Suprapubic skin (tissue), 4 donors: ENCODE data around the gene CYFIP1. TPM values are rescaled to one million over a fixed set of nuclear protein-coding genes. Genes with fewer than 3 reads are reported as not detected.

Source experiments
- DNase-seq, 2 donors: peaks; one replicate each; pipeline ENCODE4 v3.0.0-alpha.2; 2019; ENCODE audit warnings: low spot score in 2 of 2
- H3K27ac ChIP-seq: fragments of 200-600 bp; sonication (generic); one replicate; pipeline ENCODE4 v1.5.1; 2019
- H3K27me3 ChIP-seq: fragments of 200-600 bp; sonication (generic); one replicate; pipeline ENCODE4 v1.5.1; 2019
- H3K36me3 ChIP-seq: fragments of 200-600 bp; sonication (generic); one replicate; pipeline ENCODE4 v1.5.1; 2019
- H3K4me1 ChIP-seq: fragments of 200-600 bp; sonication (generic); one replicate; pipeline ENCODE4 v1.5.1; 2019
- H3K4me3 ChIP-seq: fragments of 200-600 bp; sonication (generic); one replicate; pipeline ENCODE4 v1.5.1; 2019; ENCODE audit warnings: mild to moderate bottlenecking
- H3K9me3 ChIP-seq: fragments of 200-600 bp; sonication (generic); one replicate; pipeline ENCODE4 v1.5.1; 2019
- EP300 ChIP-seq: sonication (generic); formaldehyde crosslinking; IDR thresholded peaks from one replicate; pipeline ENCODE4 v1.6.1; 2017; ENCODE audit warnings: antibody characterized with exemption
- POLR2A ChIP-seq, 2 donors: fragments of 450-650 bp; IDR thresholded peaks; one replicate each; pipeline ENCODE4 v1.6.1; 2017; ENCODE audit warnings: antibody characterized with exemption in 2 of 2, mild to moderate bottlenecking in 2 of 2, moderate library complexity in 2 of 2
- POLR2AphosphoS5 ChIP-seq, 3 donors: sonication (generic); formaldehyde crosslinking; IDR thresholded peaks; one replicate each; pipeline ENCODE4 v1.6.1; 2017; ENCODE audit warnings: antibody characterized with exemption in 3 of 3
- WGBS: methylation state at CpG from one replicate; pipeline ENCODE4 v1.1.5; 2018; 5-methylcytosine and 5-hydroxymethylcytosine counted together
- total RNA-seq, 4 donors: library from RNA; depleted of rRNA; stranded (reverse); fragments of >200 nt; gene quantifications; one replicate each; pipeline ENCODE4 v1.1.0, GENCODE V29; 2016
- TF ChIP-seq, protein P1 (sequence below), 2 donors: fragments of 200-600 bp in 1 of 2; fragments of 450-650 bp in 1 of 2; sonication (generic) in 1 of 2; IDR thresholded peaks; one replicate each; pipeline ENCODE4 v1.5.1; 2016 to 2019; ENCODE audit warnings: antibody characterized with exemption in 2 of 2, mild to moderate bottlenecking in 1 of 2, moderate library complexity in 1 of 2

Gene CYFIP1
- total RNA-seq, 4 donors from 2014 or later, result 77.5 to 106 (median 99.4) TPM

DNA sequence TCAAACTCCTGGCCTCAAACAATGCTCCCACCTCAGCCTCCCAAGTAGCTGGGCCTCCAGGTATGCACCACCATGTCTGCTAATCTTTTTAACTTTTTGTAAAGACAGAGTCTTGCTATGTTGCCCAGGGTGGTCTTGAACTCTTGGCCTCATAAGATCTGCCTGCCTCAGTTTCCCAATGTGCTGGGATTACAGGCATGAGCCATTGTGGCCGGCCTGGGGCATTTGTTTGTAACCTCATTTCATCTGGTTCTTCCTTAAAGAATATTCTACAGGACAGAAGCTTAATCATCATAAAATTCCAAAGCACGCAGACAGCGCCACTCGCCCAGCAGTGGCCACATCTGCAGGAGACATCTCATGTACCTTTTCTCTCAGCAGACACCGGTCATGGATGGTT is 23.6 kb upstream of the CYFIP1 start:
- DNase-seq, result peak in 1 of 2 donors; percentile 53
- Histone ChIP-seq H3K36me3 (peaks cover 93% of the 10 kb centered on the region), H3K9me3 (no peaks in the 10 kb centered on the region), H3K4me1 (no peaks in the 10 kb centered on the region), H3K27ac (no peak overlapping the region), H3K27me3 (no peaks in the 10 kb centered on the region), H3K4me3 (no peak overlapping the region)
- 96% methylated on average over 5 of the region's 5 CpGs for WGBS
- TF ChIP-seq, protein P1, sequence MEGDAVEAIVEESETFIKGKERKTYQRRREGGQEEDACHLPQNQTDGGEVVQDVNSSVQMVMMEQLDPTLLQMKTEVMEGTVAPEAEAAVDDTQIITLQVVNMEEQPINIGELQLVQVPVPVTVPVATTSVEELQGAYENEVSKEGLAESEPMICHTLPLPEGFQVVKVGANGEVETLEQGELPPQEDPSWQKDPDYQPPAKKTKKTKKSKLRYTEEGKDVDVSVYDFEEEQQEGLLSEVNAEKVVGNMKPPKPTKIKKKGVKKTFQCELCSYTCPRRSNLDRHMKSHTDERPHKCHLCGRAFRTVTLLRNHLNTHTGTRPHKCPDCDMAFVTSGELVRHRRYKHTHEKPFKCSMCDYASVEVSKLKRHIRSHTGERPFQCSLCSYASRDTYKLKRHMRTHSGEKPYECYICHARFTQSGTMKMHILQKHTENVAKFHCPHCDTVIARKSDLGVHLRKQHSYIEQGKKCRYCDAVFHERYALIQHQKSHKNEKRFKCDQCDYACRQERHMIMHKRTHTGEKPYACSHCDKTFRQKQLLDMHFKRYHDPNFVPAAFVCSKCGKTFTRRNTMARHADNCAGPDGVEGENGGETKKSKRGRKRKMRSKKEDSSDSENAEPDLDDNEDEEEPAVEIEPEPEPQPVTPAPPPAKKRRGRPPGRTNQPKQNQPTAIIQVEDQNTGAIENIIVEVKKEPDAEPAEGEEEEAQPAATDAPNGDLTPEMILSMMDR (IDR thresholded peaks at IDR 0.05), result no peak
- TF ChIP-seq POLR2A (IDR thresholded peaks at IDR 0.05), result no peak
- no peak for TF ChIP-seq POLR2AphosphoS5 (IDR thresholded peaks at IDR 0.05)
- no peak for TF ChIP-seq EP300

DNA sequence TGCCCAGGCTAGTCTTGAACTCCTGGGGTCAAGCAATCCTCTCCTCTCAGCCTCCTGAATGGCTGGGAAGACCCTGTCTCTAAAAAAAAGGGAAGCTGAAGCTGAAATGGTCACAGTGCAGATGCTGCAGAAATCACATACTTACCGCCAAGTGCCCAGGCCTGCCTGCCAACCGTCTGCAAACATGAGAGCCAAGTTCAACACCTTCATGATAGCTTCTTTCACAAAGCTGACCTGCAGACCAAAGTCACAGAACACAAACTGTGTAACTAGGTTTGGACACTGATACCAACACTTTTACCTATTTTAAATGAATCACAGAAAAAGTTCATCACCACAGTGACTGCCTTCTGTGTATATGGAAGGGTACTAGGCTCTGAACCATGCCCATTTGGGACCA is 22.8 kb upstream of the CYFIP1 start:
- TF ChIP-seq EP300 (no peak), POLR2A (IDR thresholded peaks at IDR 0.05) (no peak), POLR2AphosphoS5 (IDR thresholded peaks at IDR 0.05) (no peak)
- TF ChIP-seq, protein P1 (IDR thresholded peaks at IDR 0.05), result no peak
- Histone ChIP-seq H3K9me3 (no peaks in the 10 kb centered on the region), H3K27ac (no peak overlapping the region), H3K36me3 (peaks cover 93% of the 10 kb centered on the region), H3K4me3 (no peak overlapping the region), H3K27me3 (no peaks in the 10 kb centered on the region), H3K4me1 (no peaks in the 10 kb centered on the region)
- DNase-seq, result peak in 1 of 2 donors; percentile 23
- 82% methylated on average over 2 of the region's 2 CpGs for WGBS

DNA sequence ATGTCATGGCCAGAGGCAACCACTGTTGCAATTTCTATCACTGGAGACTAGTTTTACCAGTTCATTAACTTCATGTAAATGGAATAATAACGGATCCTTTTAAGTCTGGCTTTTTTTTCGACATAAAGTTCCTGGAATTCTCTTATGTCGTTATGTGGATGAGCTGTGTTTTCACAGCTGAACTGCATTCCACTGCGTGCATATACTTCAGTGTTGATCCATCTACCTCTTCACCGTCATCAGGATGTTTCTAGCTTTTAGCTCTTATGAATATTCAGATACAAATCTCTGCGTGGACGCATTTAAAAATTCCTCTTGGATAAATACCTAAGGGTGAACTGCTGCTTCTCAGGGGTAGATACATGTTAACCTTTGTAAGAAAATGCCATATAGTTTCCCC is 15.6 kb upstream of the CYFIP1 start:
- Histone ChIP-seq H3K27ac (no peak overlapping the region), H3K4me1 (no peaks in the 10 kb centered on the region), H3K27me3 (no peaks in the 10 kb centered on the region), H3K9me3 (no peaks in the 10 kb centered on the region), H3K36me3 (peaks cover 53% of the 10 kb centered on the region), H3K4me3 (no peak overlapping the region)
- DNase-seq, result no peak
- TF ChIP-seq POLR2A (IDR thresholded peaks at IDR 0.05) (no peak), POLR2AphosphoS5 (IDR thresholded peaks at IDR 0.05) (no peak), EP300 (no peak)
- TF ChIP-seq, protein P1 (IDR thresholded peaks at IDR 0.05), result no peak
- 74% methylated on average over 7 of the region's 7 CpGs for WGBS

DNA sequence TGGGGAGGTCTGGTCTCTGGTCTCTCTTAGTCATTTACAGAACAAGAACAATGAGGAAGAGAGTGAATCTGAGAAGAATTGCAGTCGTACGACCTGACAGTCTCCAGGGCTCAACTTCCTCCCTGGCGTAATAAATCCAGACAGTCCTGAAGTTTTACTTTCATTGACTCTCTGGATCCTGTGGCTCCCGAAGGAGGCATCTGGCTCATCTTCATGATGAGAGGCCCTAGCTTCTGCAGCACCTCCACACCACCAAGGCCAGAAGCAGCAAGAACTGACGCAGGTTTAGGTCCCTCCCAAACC is 11.8 kb upstream of the CYFIP1 start:
- Histone ChIP-seq H3K4me3 (no peak overlapping the region), H3K4me1 (no peaks in the 10 kb centered on the region), H3K36me3 (peaks cover 23% of the 10 kb centered on the region), H3K27me3 (no peaks in the 10 kb centered on the region), H3K27ac (no peak overlapping the region), H3K9me3 (no peaks in the 10 kb centered on the region)
- TF ChIP-seq EP300 (no peak), POLR2A (IDR thresholded peaks at IDR 0.05) (no peak), POLR2AphosphoS5 (IDR thresholded peaks at IDR 0.05) (no peak)
- TF ChIP-seq, protein P1 (IDR thresholded peaks at IDR 0.05), result no peak
- peak in 1 of 2 donors; percentile 40 for DNase-seq
- WGBS, result 63% methylated on average over 5 of the region's 5 CpGs

DNA sequence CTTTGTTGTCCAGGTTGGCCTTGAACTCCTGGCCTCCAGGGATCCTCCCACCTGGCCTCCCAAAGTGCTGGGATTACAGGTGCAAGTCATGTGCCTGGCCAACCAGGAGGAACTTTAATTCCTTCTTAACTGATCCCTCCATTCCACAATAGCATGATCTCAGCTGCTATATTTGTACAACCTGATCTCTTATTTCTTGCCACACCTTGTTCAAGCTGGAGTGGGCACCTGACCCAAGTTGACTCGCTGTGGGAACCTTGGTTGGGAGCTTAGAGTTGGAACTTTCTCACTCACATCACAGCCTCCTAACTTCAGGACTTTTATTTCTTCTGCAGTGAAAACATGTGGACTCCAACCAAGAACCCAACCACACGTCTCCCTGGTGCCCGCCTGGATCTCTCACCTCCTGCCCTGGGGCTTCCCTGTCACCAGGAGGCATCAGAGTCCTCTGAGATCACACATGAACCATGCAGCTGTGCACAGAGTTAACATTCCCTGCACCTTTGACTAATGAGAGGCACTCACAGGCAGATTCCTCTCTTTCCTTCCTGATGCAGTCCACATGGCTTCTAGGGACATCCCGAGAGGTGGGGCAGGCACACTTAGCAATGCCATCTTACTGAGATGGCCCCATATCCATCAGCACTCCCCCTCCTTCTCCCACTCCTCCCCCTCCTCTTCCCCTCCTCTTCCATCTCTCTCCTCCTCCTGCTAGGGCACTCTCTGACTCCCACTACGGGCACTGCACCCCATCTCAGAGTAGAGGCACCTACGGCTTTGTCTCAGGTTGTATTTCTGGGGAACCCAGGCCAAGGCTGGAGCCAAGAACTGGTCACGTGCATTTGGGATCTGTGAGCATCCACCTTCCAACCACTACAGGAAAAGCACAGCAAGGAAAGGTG is 9.7 kb upstream of the CYFIP1 start:
- TF ChIP-seq EP300 (no peak), POLR2A (IDR thresholded peaks at IDR 0.05) (no peak), POLR2AphosphoS5 (IDR thresholded peaks at IDR 0.05) (no peak)
- TF ChIP-seq, protein P1 (IDR thresholded peaks at IDR 0.05), result no peak
- Histone ChIP-seq H3K4me3 (no peak overlapping the region), H3K36me3 (peaks cover 12% of the 10 kb centered on the region), H3K27ac (no peak overlapping the region), H3K4me1 (no peaks in the 10 kb centered on the region), H3K27me3 (no peaks in the 10 kb centered on the region), H3K9me3 (no peaks in the 10 kb centered on the region)
- 66% methylated on average over 7 of the region's 7 CpGs for WGBS
- DNase-seq, result peak; percentile 24 to 37
